HEK293T (cell line): ENCODE results near the gene ASPA.
A peak's percentile ranks its signal among the peaks of the same experiment; 100 is the strongest.

ENCODE experiments used
- CTCF ChIA-PET: fragments of 350-600 bp; formaldehyde crosslinking; extraction: SDS; loops from one replicate; lab custom pipeline; 2021; ENCODE audit warnings: antibody characterized with exemption, inconsistent platforms; lab: Yijun Ruan, JAX
- POLR2A ChIA-PET: fragments of 350-600 bp; formaldehyde crosslinking; extraction: SDS; loops from one replicate; lab custom pipeline; 2020; ENCODE audit warnings: antibody characterized with exemption, inconsistent platforms; lab: Yijun Ruan, JAX
- DNase-seq: peaks from one replicate; pipeline ENCODE4 v3.0.0; 2012; ENCODE audit warnings: mixed read lengths; ENCODE audit errors: extremely low spot score
- ARNT ChIP-seq: fragments of 450-650 bp; IDR thresholded peaks from 2 replicates; pipeline ENCODE4 v1.6.1; 2017; ENCODE audit warnings: mild to moderate bottlenecking
- BHLHE40 ChIP-seq: fragments of 450-650 bp; IDR thresholded peaks from 2 replicates; pipeline ENCODE4 v1.6.1; 2016; ENCODE audit warnings: mild to moderate bottlenecking, moderate library complexity, borderline replicate concordance
- CTBP1 ChIP-seq: fragments of 450-650 bp; IDR thresholded peaks from 2 replicates; pipeline ENCODE4 v1.6.1; 2016; ENCODE audit warnings: borderline replicate concordance
- ELF4 ChIP-seq: fragments of 450-650 bp; IDR thresholded peaks from 2 replicates; pipeline ENCODE4 v1.6.1; 2017; ENCODE audit warnings: antibody characterized with exemption
- FOXA1 ChIP-seq: fragments of 450-650 bp; IDR thresholded peaks from 2 replicates; pipeline ENCODE4 v1.6.1; 2016; ENCODE audit warnings: mild to moderate bottlenecking
- FOXK2 ChIP-seq: fragments of 450-650 bp; IDR thresholded peaks from 2 replicates; pipeline ENCODE4 v1.6.1; 2016; ENCODE audit warnings: mild to moderate bottlenecking
- FOXM1 ChIP-seq: fragments of 450-650 bp; IDR thresholded peaks from 2 replicates; pipeline ENCODE4 v1.6.1; 2017; ENCODE audit warnings: mild to moderate bottlenecking, borderline replicate concordance
- HDGF ChIP-seq: fragments of 450-650 bp; IDR thresholded peaks from 2 replicates; pipeline ENCODE4 v1.6.1; 2017; ENCODE audit warnings: antibody characterized with exemption, borderline replicate concordance
- L3MBTL2 ChIP-seq: fragments of 450-650 bp; conservative IDR thresholded peaks from 2 replicates; pipeline ENCODE4 v1.6.1; 2016; ENCODE audit warnings: mild to moderate bottlenecking
- LEF1 ChIP-seq: fragments of 450-650 bp; IDR thresholded peaks from 2 replicates; pipeline ENCODE4 v1.6.1; 2017; ENCODE audit warnings: mild to moderate bottlenecking, borderline replicate concordance
- NFRKB ChIP-seq: fragments of 450-650 bp; IDR thresholded peaks from 2 replicates; pipeline ENCODE4 v1.6.1; 2016; ENCODE audit warnings: mild to moderate bottlenecking, moderate library complexity
- PKNOX1 ChIP-seq: fragments of 450-650 bp; IDR thresholded peaks from 2 replicates; pipeline ENCODE4 v1.6.1; 2016
- SP1 ChIP-seq: fragments of 450-650 bp; IDR thresholded peaks from 2 replicates; pipeline ENCODE4 v1.6.1; 2017
- SUZ12 ChIP-seq: fragments of 450-650 bp; IDR thresholded peaks from 2 replicates; pipeline ENCODE4 v1.6.1; 2016; ENCODE audit warnings: mild to moderate bottlenecking
- TARDBP ChIP-seq: fragments of 450-650 bp; IDR thresholded peaks from 2 replicates; pipeline ENCODE4 v1.6.1; 2016
- ZNF384 ChIP-seq: fragments of 450-650 bp; IDR thresholded peaks from 2 replicates; pipeline ENCODE4 v1.6.1; 2016

The ASPA gene

GRCh38 chr17:3532106-3532858 is 56.5 kb downstream of the ASPA start:
- ChIA-PET CTCF (no interaction called here), POLR2A (no interaction called here)
- no peak for DNase-seq
- TF ChIP-seq BHLHE40 (no peak), FOXK2 (no peak), ZNF384 (no peak), LEF1 (no peak), SP1 (no peak), CTBP1 (no peak), HDGF (no peak), FOXM1 (no peak), NFRKB (no peak), PKNOX1 (no peak), ARNT (no peak), SUZ12 (no peak), FOXA1 (no peak), L3MBTL2 (no peak), TARDBP (no peak)

GRCh38 chr17:3532859-3533142 is 57.0 kb downstream of the ASPA start:
- POLR2A ChIA-PET: no interaction called here

DNA sequence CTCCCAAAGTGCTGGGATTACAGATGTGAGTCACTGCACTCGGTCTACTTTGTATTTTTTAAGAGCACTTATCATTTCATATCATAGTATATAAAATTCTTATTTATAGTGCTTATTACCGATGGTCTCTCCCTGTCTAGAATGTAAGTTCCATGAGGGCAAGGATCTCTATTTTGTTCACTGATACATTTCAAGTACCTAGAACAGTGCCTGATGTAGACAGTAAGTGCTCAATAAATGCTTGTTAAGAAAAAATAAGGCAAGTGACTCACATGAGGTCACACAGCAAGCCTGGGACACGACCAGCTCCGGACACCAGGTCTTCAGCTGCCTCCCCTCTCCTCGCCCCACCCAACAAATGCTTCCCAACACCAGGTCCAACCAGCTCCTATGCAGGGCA is 58.0 kb downstream of the ASPA start:
- ChIA-PET CTCF (no interaction called here), POLR2A (no interaction called here)
- DNase-seq: no peak
- TF ChIP-seq ARNT (no peak), CTBP1 (no peak), NFRKB (no peak), BHLHE40 (no peak), TARDBP (no peak), FOXK2 (no peak), HDGF (no peak), FOXM1 (no peak), ELF4 (no peak), PKNOX1 (no peak), SUZ12 (no peak), L3MBTL2 (no peak), LEF1 (no peak), SP1 (no peak), ZNF384 (no peak), FOXA1 (no peak)

More at GRCh38 chr17:3532859-3533142, 57.0 kb downstream of the ASPA start:
- CTCF ChIA-PET: no interaction called here
- no peak for TF ChIP-seq ZNF384
- TF ChIP-seq LEF1: no peak
- no peak for TF ChIP-seq HDGF
- TF ChIP-seq NFRKB: no peak
- no peak for DNase-seq

GRCh38 chr17:3534881-3535252 is 59.1 kb downstream of the ASPA start:
- ChIA-PET CTCF (no interaction called here), POLR2A (no interaction called here)
- no peak for TF ChIP-seq FOXK2
- no peak for DNase-seq

- POLR2A ChIA-PET: no interaction called here
- peak; percentile 71 for DNase-seq
- CTCF ChIA-PET: interaction anchor here (0.5 kb wide), 1 partner anchor 19 kb away, joined by 4 read pairs; no protein-coding TSS in a partner anchor
- TF ChIP-seq NFRKB (no peak), L3MBTL2 (peak; percentile 92), SUZ12 (no peak), CTBP1 (no peak), ARNT (0 out of 2 replicates have a peak, but pooled peaks have one; percentile 19), SP1 (no peak), TARDBP (no peak), FOXK2 (no peak), LEF1 (no peak), PKNOX1 (peak; percentile 79), HDGF (0 out of 2 replicates have a peak, but pooled peaks have one; percentile 49), ZNF384 (no peak), FOXM1 (no peak; the same call in 1 of the 2 replicates), FOXA1 (no peak), ELF4 (no peak), BHLHE40 (no peak)
Measured at GRCh38 chr17:3535253-3535995, 59.6 kb downstream of the ASPA start.

- DNase-seq: no peak
- ChIA-PET POLR2A (no interaction called here), CTCF (no interaction called here)
- no peak for TF ChIP-seq FOXK2
- TF ChIP-seq SP1: no peak
- TF ChIP-seq ARNT: no peak
- no peak for TF ChIP-seq TARDBP
- TF ChIP-seq LEF1: no peak
- no peak for TF ChIP-seq HDGF
- TF ChIP-seq BHLHE40: no peak
- no peak for TF ChIP-seq CTBP1
- no peak for TF ChIP-seq SUZ12
- no peak for TF ChIP-seq FOXA1
- no peak for TF ChIP-seq L3MBTL2
- no peak for TF ChIP-seq NFRKB
- TF ChIP-seq FOXM1: no peak
- no peak for TF ChIP-seq PKNOX1
- TF ChIP-seq ZNF384: no peak
- TF ChIP-seq ELF4: no peak
Measured at GRCh38 chr17:3536716-3537115, 60.9 kb downstream of the ASPA start.
